ENCODE data around the gene THEM4. TPM values are rescaled to one million over a fixed set of nuclear protein-coding genes. Genes with fewer than 3 reads are reported as not detected.

THEM4 gene
- total and polyA plus RNA-seq, 2 donors (not counting 1 experiment from before 2014, with no cell fraction given) = 15.0 to 16.1 TPM

DNA sequence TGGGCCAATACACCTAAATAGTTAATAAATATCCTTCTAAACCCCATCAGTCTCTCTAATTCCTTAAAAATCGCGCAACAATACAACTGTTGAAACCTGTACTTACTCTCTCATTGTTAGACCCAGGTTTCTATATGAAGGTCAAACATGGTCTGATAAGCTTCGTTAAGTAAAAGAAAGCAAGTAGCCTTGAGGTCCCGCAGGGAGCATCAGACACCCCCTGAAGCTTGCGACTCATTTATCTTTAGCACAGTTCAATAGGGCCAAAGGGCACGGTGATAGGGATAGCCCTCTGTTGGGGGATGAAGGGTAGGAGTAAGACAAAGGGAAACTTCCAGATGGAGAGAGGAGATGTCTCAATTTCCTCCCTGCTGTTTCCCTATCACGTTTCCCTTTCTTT, 27.3 kb upstream of the THEM4 start:
- H3K27me3 Mint-ChIP-seq = peaks cover 11% of the 10 kb centered on the region
- no peaks in the 10 kb centered on the region for H3K36me3 ChIP-seq (replicated peaks in 1 of 2; ENCODE audit: control extremely low read depth in 1 of 2, control insufficient read depth in 1 of 2, extremely low read depth in 1 of 2, insufficient read depth in 2 of 2, low read length in 1 of 2)
- H3K4me1 ChIP-seq (ENCODE audit: control insufficient read depth in 2 of 2, insufficient read depth in 2 of 2, low read length in 2 of 2) = peaks cover 3 to 11% of the 10 kb centered on the region in 2 donors
- H3K4me2 ChIP-seq (replicated peaks; ENCODE audit: low read depth, low read length, poor library complexity, severe bottlenecking) = no peak overlapping the region
- no peak overlapping the region for H3K4me3 ChIP-seq (ENCODE audit: control extremely low read depth in 1 of 5, extremely low read depth in 1 of 5, insufficient read depth in 1 of 5, low read depth in 2 of 5, low read length in 4 of 5)
- ATAC-seq (ENCODE audit: low read depth) = no peak
- H3K4me3 Mint-ChIP-seq = no peak overlapping the region
- H2AFZ ChIP-seq (ENCODE audit: insufficient read depth, low read depth, low read length, poor library complexity, severe bottlenecking) = no peak overlapping the region
- no peak overlapping the region for H3K27ac ChIP-seq (ENCODE audit: low read length in 2 of 2)
- peaks cover 7% of the 10 kb centered on the region for H3K4me1 Mint-ChIP-seq
- peaks cover 0 to 3% (median 0%) of the 10 kb centered on the region in 4 experiments for H3K27me3 ChIP-seq (replicated peaks in 1 of 4; ENCODE audit: control extremely low read depth in 1 of 4, control insufficient read depth in 3 of 4, insufficient read depth in 4 of 4, low read length in 3 of 4)
- TF ChIP-seq, protein P1, sequence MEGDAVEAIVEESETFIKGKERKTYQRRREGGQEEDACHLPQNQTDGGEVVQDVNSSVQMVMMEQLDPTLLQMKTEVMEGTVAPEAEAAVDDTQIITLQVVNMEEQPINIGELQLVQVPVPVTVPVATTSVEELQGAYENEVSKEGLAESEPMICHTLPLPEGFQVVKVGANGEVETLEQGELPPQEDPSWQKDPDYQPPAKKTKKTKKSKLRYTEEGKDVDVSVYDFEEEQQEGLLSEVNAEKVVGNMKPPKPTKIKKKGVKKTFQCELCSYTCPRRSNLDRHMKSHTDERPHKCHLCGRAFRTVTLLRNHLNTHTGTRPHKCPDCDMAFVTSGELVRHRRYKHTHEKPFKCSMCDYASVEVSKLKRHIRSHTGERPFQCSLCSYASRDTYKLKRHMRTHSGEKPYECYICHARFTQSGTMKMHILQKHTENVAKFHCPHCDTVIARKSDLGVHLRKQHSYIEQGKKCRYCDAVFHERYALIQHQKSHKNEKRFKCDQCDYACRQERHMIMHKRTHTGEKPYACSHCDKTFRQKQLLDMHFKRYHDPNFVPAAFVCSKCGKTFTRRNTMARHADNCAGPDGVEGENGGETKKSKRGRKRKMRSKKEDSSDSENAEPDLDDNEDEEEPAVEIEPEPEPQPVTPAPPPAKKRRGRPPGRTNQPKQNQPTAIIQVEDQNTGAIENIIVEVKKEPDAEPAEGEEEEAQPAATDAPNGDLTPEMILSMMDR (IDR thresholded peaks at IDR 0.05) = no peak
- TF ChIP-seq EZH2 (IDR thresholded peaks at IDR 0.05; ENCODE audit: borderline replicate concordance, insufficient read depth, low read depth, low read length, poor library complexity, severe bottlenecking) = no peak
- H3K27ac Mint-ChIP-seq = no peak overlapping the region
- H3K79me2 ChIP-seq (ENCODE audit: control insufficient read depth, insufficient read depth, low read length) = no peaks in the 10 kb centered on the region
- no peaks in the 10 kb centered on the region for H4K20me1 ChIP-seq (ENCODE audit: control insufficient read depth, insufficient read depth, low read length, poor library complexity, severe bottlenecking)
- WGBS (ENCODE audit: insufficient coverage) = 80% methylated on average over 2 of the region's 7 CpGs
- ChIA-PET POLR2A (interaction anchor here (0.5 kb wide), 1 partner anchor 248 kb away, joined by 3 read pairs; no protein-coding TSS in a partner anchor), CTCF (interaction anchor here (0.6 to 11.7 kb wide), 8 partner anchors 9 to 77 kb away, joined by 3 to 341 read pairs (median 12); partner anchors contain the start of genes S100A10 and THEM4)
- DNase-seq = no peak
- H3K9me3 Mint-ChIP-seq (ENCODE audit: insufficient read depth) = no peaks in the 10 kb centered on the region
- intact Hi-C loops (cut with micrococcal nuclease) = no loop called here
- no peak overlapping the region for H3K9ac ChIP-seq (ENCODE audit: low read length)
- no peaks in the 10 kb centered on the region for H3K9me3 ChIP-seq (ENCODE audit: control extremely low read depth in 1 of 3, control insufficient read depth in 2 of 3, insufficient read depth in 1 of 3, low read length in 2 of 3)

DNA sequence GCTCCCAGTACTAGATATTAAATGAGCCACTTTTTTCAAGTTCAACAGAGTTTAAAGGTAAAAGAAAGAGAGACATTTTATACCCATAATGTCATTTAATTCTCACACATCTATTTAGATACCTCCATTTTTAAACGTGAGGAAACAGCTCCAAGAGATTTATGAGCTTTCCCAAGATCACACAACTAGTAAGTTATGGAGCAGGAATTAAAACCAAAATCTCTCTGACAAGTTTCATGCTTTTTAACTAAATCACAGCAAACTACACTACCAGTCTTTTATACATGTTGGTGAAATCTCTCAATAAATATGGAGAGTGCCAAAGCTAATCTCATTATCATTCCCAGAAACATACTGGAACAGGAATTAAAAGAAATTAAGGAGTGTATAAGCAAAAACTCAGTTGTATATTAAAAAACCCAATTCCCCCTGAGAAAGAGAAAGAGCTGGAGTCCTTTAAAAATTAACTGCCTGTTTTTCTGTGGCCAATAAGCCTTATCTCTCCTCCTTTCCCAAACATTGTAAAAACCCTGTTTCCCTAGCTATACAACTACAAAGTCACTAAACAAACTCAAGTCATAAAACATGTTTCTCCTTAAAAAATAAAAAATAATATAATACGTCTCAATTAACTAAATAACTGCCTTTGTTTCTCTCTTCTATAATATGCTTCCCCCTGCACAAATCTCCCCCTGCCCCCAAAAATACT, 26.7 kb upstream of the THEM4 start:
- ChIA-PET CTCF (interaction anchor here (0.6 to 11.7 kb wide), 12 partner anchors 9 to 78 kb away, joined by 3 to 341 read pairs (median 8); partner anchors contain the start of genes S100A10 and THEM4), POLR2A (interaction anchor here (0.5 kb wide), 1 partner anchor 248 kb away, joined by 3 read pairs; no protein-coding TSS in a partner anchor)
- Histone ChIP-seq H3K4me1 (ENCODE audit: control insufficient read depth in 2 of 2, insufficient read depth in 2 of 2, low read length in 2 of 2) (peaks cover 0 to 5% of the 10 kb centered on the region in 2 donors), H2AFZ (ENCODE audit: insufficient read depth, low read depth, low read length, poor library complexity, severe bottlenecking) (no peak overlapping the region), H3K27me3 (replicated peaks in 1 of 4; ENCODE audit: control extremely low read depth in 1 of 4, control insufficient read depth in 3 of 4, insufficient read depth in 4 of 4, low read length in 3 of 4) (peaks cover 0 to 3% (median 0%) of the 10 kb centered on the region in 4 experiments), H3K79me2 (ENCODE audit: control insufficient read depth, insufficient read depth, low read length) (no peaks in the 10 kb centered on the region), H3K4me2 (replicated peaks; ENCODE audit: low read depth, low read length, poor library complexity, severe bottlenecking) (no peak overlapping the region), H3K4me3 (ENCODE audit: control extremely low read depth in 1 of 5, extremely low read depth in 1 of 5, insufficient read depth in 1 of 5, low read depth in 2 of 5, low read length in 4 of 5) (no peak overlapping the region), H3K27ac (ENCODE audit: low read length in 2 of 2) (no peak overlapping the region), H4K20me1 (ENCODE audit: control insufficient read depth, insufficient read depth, low read length, poor library complexity, severe bottlenecking) (no peaks in the 10 kb centered on the region), H3K9ac (ENCODE audit: low read length) (no peak overlapping the region), H3K36me3 (replicated peaks in 1 of 2; ENCODE audit: control extremely low read depth in 1 of 2, control insufficient read depth in 1 of 2, extremely low read depth in 1 of 2, insufficient read depth in 2 of 2, low read length in 1 of 2) (no peaks in the 10 kb centered on the region), H3K9me3 (ENCODE audit: control extremely low read depth in 1 of 3, control insufficient read depth in 2 of 3, insufficient read depth in 1 of 3, low read length in 2 of 3) (no peaks in the 10 kb centered on the region)
- ATAC-seq (ENCODE audit: low read depth) (no peak), DNase-seq (no peak)
- Mint-ChIP-seq H3K27me3 (peaks cover 12% of the 10 kb centered on the region), H3K4me3 (no peak overlapping the region), H3K27ac (no peak overlapping the region), H3K9me3 (ENCODE audit: insufficient read depth) (no peaks in the 10 kb centered on the region), H3K4me1 (peaks cover 3% of the 10 kb centered on the region)
- intact Hi-C loops (cut with micrococcal nuclease) = no loop called here
- TF ChIP-seq EZH2 (IDR thresholded peaks at IDR 0.05; ENCODE audit: borderline replicate concordance, insufficient read depth, low read depth, low read length, poor library complexity, severe bottlenecking) = no peak
- TF ChIP-seq, protein P1 (IDR thresholded peaks at IDR 0.05) = no peak
- no CpG with 5 or more reads among the region's 2 CpGs for WGBS (ENCODE audit: insufficient coverage)

Measured in B cell (primary cell).